K562 (cell line): ENCODE data around the gene RNF13.

ENCODE experiments used
- ELF4 ChIP-seq: fragments of 450-650 bp; formaldehyde crosslinking; IDR thresholded peaks from 2 replicates; pipeline ENCODE4 v1.4.0; 2022; ENCODE audit warnings: missing genetic modification characterization
- TSHZ1 ChIP-seq: fragments of 250-450 bp; sonication (Bioruptor Pico); IDR thresholded peaks from 2 replicates; pipeline ENCODE4 v1.4.0; 2020; ENCODE audit warnings: mild to moderate bottlenecking, moderate library complexity
- ZNF609 ChIP-seq: sonication (generic); formaldehyde crosslinking; IDR thresholded peaks from 2 replicates; pipeline ENCODE4 v1.8.1; 2023; ENCODE audit warnings: missing genetic modification reagents, mild to moderate bottlenecking, borderline replicate concordance

GRCh38 chr3:149839896-149840295 is 26.9 kb downstream of the RNF13 start:
- TF ChIP-seq ZNF609 (CRISPR knock-in tag) (no peak), ELF4 (CRISPR knock-in tag) (no peak), TSHZ1 (no peak)
